NB4 (cell line): ENCODE results near the gene CSF2.

ENCODE experiments used
- TF ChIP-seq, protein P1 (sequence below): IDR thresholded peaks from one replicate; pipeline ENCODE4 v1.5.1; 2012; ENCODE audit warnings: low read depth, low read length
- TF ChIP-seq, protein P2 (sequence below): IDR thresholded peaks from 2 replicates; pipeline ENCODE4 v1.6.1; 2011; ENCODE audit warnings: low read depth, low read length

DNA sequence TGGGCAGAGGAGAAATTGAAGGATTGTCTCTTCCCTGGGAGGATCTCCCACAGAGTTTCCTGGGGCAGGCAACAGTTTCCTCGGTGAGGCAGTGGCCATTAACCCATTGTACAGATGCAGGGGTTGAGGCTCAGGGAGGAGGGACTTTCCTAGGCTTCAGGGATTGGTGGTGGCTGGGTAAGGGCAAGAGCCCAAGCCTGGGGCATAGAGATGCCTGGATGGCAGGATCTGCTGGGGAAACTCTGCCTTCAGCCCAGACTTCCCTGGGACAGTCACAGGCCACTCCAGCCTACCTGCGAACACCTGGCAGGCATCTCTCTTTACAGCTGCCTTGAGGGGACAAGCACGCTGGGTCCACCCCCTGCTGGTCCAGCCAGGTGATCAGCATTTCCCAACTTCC, 3.6 kb upstream of the CSF2 start:
- TF ChIP-seq, protein P1, sequence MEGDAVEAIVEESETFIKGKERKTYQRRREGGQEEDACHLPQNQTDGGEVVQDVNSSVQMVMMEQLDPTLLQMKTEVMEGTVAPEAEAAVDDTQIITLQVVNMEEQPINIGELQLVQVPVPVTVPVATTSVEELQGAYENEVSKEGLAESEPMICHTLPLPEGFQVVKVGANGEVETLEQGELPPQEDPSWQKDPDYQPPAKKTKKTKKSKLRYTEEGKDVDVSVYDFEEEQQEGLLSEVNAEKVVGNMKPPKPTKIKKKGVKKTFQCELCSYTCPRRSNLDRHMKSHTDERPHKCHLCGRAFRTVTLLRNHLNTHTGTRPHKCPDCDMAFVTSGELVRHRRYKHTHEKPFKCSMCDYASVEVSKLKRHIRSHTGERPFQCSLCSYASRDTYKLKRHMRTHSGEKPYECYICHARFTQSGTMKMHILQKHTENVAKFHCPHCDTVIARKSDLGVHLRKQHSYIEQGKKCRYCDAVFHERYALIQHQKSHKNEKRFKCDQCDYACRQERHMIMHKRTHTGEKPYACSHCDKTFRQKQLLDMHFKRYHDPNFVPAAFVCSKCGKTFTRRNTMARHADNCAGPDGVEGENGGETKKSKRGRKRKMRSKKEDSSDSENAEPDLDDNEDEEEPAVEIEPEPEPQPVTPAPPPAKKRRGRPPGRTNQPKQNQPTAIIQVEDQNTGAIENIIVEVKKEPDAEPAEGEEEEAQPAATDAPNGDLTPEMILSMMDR, result no peak
- TF ChIP-seq, protein P2, sequence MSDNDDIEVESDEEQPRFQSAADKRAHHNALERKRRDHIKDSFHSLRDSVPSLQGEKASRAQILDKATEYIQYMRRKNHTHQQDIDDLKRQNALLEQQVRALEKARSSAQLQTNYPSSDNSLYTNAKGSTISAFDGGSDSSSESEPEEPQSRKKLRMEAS, result no peak
